RKO (cell line): ENCODE data around the gene URM1.
"Not testable (repeated sequence)": the region's sequence is repeated elsewhere in the genome, so short reads cannot be mapped to it uniquely, and the experiment has no call there.

Experiments
- DNase-seq: peaks from one replicate; pipeline ENCODE4 v3.0.0-alpha.2; 2016; ENCODE audit warnings: low spot score

The URM1 gene

GRCh38 chr9:128370752-128371629 lies at the start of gene URM1:
URM1 (plus strand) TSS chr9:128371374; CDS start chr9:128371381, 7 bp downstream.
- peak; percentile 100 for DNase-seq

DNA sequence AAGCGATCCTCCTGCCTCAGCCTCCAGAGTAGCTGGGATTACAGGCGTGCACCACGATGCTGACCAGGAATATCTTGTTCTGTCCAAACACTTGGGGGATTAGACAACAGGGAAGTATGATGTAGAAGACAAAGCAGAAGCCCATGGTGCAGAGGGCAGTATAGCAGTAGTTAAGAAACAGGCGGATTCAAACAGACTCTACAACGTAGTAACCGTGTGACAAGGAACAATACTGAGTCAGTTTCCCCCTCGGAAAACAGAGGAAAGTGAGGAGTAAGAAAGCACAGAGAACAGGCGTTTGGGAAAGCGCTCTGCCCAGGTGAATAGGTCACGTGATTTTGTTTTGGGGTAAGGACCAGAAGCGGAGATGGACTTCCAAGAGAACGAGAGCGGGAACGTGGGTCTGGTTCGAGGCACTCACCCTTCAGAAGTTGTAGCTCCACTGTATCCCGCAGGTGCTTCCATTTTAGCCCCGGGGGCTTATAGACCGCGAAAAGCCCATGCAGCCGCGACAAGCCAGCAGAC lies 49.2 kb upstream of the URM1 start:
- no peak for DNase-seq

GRCh38 chr9:128322404-128323211 lies 48.6 kb upstream of the URM1 start, which contains the start of the genes COQ4 and TRUB2:
COQ4 (plus strand) TSS chr9:128322839; CDS start chr9:128322859, 20 bp downstream.
TRUB2 (minus strand) TSS chr9:128322447; CDS start chr9:128322408, 39 bp downstream.
- peak; percentile 99 for DNase-seq

- DNase-seq, result peak; percentile 71
Measured at GRCh38 chr9:128323212-128323730, 47.9 kb upstream of the URM1 start.

- no peak for DNase-seq
Measured at GRCh38 chr9:128323791-128324190, 47.4 kb upstream of the URM1 start.

DNA sequence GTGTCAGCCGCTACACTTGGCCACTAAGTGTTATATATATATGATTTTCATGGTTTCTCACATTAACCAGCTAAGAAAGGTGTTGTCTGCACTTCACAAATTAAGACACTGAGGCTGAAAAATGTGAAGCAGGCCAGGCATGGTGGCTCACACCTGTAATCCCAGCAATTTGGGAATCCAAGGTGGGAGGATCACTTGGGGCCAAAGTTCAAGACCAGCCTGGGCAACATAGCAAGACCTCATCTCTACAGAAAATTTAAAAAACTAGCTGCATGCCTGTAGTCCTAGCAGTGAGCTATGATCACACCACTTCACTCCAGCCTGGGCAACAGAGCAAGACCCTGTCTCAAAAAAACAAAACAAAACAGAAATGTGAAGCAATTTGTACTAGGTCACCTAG lies 46.8 kb upstream of the URM1 start:
- DNase-seq, result no peak

DNA sequence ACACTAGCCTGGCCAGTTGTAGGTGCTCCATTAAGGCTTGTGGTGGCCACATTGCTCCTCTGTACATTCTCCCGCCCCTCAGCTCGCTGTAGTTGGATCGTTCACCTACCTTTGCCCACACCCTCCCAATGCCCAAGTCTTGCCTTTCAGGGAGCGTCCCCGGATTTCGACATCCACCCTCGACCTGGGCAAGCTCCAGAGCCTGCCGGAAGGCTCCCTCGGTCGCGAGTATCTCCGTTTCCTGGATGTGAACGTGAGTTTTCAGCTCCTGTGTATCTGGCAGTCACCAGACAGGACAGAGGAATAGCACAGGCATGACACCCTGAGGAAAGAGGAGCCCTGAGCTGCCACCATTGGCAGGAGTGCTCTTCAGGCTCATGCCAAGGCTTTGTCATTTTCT lies 45.5 kb upstream of the URM1 start:
- no peak for DNase-seq

- DNase-seq, result no peak
Measured at GRCh38 chr9:128333451-128333869, 37.7 kb upstream of the URM1 start.

- DNase-seq, result no peak
Measured at GRCh38 chr9:128335161-128335560, 36.0 kb upstream of the URM1 start.

DNA sequence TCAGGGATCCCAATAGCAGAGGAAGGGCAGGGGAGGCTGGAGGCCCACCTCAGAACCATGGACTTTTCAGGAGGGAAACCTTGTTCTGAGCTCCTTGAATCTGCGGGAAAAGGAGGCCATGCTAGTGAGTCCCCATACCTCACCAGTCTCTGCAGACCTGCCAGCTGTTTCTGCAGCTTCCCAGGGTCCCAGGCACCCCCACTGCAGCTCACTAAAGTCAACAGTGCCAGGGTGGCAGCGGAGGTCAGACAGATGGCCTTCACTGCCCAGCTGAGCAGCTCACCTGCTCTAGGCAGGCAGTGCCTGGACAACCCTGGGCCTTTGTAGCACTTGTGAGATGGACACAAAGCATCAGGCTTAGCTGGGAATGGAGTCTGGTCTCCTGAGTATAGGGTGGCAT lies 35.3 kb upstream of the URM1 start:
- DNase-seq, result no peak

DNA sequence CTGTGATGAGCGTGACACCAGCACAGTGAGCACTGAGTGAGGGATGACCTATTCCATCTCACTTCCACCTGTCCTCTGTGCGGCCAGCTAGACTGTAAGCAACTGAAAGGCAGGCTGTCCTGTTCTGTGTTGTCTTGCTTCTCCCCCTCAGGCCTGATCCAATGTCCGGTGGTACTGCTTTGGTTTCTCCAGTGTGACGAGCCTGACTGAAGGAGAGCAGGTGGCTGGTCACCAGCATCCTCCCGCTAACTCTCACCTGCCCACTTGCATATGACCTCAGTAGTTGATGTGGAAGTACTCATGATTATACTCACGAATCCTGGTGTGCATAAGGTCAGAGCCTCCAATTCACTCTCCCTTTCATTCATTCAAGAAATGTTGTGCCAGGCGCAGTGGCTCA lies 33.2 kb upstream of the URM1 start:
- no peak for DNase-seq

DNA sequence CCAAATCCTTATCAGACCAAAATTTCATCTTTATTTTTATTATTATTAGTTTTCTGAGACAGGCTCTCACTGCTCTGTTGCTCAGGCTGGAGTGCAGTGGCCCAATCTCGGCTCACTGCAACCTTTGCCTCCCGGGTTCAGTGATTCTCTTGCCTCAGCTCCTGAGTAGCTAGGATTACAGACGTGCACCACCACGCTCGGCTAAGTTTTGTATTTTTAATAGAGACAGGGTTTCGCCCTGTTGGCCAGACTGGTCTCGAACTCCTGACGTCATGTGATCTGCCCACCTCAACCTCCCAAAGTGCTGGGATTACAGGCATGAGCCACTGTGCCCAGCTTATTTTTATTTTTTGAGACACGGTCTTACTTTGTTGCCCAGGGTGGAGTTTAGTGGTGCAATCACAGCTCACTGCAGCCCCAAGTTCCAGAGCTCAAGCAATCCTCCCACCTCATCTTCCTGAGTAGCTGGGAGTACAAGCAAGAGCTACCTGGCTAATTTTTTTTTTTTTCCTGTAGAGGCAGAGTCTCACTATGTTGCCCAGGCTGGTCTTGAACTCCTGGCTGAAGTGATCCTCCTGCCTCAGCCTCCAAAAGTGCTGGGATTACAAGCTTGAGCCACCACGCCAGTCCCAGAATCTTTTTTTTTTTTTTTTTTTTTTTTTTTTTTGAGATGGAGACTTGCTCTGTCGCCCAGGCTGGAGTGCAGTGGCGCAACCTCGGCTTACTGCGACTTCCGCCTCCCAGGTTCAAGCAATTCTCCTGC lies 32.1 kb upstream of the URM1 start:
- DNase-seq, result not testable (repeated sequence)

GRCh38 chr9:128339761-128340690 lies 31.1 kb upstream of the URM1 start, which contains the start of gene SLC27A4:
SLC27A4 (plus strand) TSS chr9:128340527; CDS start chr9:128343133, 2,606 bp downstream.
- peak; percentile 92 for DNase-seq

GRCh38 chr9:128340691-128341434 lies 30.3 kb upstream of the URM1 start:
- DNase-seq, result peak; percentile 57

DNA sequence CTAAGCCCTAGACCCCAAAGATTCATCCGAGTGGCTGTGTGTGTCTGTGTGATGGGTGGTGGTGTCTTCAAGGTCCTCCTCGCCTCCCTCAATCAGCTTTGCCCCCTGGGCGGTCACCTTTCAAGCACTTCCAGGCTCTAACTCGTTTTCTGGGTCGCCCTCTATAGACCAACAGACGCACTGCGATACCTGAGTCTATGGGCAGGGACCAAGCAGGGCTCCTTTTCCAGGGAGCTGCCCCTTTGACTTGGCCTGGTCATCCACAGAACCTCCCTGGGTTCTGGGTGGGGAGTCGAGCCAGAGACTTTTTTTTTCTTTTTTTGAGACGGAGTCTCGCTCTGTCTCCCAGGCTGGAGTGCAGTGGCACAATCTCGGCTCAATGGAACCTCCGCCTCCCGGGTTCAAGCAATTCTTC lies 29.7 kb upstream of the URM1 start:
- DNase-seq, result peak; percentile 91

- no peak for DNase-seq
Measured at GRCh38 chr9:128342971-128343680, 28.0 kb upstream of the URM1 start.

DNA sequence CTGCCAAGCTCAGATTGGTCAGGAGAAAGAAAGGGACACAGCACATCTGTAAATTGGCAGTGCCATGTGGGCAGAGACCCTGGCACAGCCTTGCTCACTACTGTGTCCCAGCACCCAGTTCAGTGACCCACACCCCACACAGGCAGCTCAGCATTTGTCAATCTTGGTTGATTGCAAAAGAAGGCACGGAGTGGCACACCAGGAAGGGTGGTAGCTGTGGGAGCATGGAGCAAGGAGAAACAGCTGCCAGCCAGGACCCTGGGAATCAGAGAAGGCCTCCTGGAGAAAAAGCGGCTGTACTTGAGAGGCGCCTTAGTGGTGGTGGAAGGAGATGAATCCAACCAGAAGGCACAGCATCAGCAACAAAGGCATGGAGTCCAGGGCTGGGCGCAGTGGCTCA lies 27.3 kb upstream of the URM1 start:
- DNase-seq, result no peak

DNA sequence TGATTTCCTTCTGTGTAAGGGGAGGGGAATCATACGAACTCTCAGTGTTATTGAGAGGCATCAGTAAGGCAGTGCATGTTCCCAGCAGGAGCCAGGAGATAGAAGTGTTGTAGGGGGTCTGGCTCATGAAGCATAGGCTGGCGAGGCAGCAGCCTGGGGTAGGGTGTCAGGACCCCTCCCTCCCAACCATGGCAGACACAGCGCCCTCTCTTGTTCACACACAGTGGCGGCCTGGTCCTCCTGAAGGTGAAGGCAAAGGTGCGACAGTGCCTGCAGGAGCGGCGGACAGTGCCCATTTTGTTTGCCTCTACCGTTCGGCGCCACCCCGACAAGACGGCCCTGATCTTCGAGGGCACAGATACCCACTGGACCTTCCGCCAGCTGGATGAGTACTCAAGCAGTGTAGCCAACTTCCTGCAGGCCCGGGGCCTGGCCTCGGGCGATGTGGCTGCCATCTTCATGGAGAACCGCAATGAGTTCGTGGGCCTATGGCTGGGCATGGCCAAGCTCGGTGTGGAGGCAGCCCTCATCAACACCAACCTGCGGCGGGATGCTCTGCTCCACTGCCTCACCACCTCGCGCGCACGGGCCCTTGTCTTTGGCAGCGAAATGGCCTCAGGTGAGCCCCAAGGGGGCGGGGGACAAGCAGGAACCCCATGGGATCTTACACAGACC lies 26.1 kb upstream of the URM1 start:
- no peak for DNase-seq
